Adipocyte (in vitro differentiated cells): ENCODE data around the gene KCNQ1.

ENCODE experiments used
- DNase-seq: peaks from one replicate; pipeline ENCODE4 v3.0.0-alpha.2; 2015; ENCODE audit warnings: low read depth
- H3K27me3 ChIP-seq: replicated peaks from 2 replicates; pipeline ENCODE4 v1.7.0; 2013; ENCODE audit warnings: mild to moderate bottlenecking, low read length, moderate library complexity; ENCODE audit not compliant: control insufficient read depth, insufficient read depth
- H3K36me3 ChIP-seq: 2 replicates; pipeline ENCODE4 v1.7.0; 2013; ENCODE audit warnings: low read length, mild to moderate bottlenecking, moderate library complexity; ENCODE audit not compliant: control insufficient read depth, insufficient read depth, severe bottlenecking
- H3K4me1 ChIP-seq: 2 replicates; pipeline ENCODE4 v1.7.0; 2013; ENCODE audit warnings: mild to moderate bottlenecking, low read length, moderate library complexity; ENCODE audit not compliant: control insufficient read depth, insufficient read depth
- H3K4me3 ChIP-seq: 2 replicates; pipeline ENCODE4 v1.7.0; 2013; ENCODE audit warnings: mild to moderate bottlenecking, low read length, moderate library complexity
- H3K9ac ChIP-seq: 2 replicates; pipeline ENCODE4 v1.7.0; 2013; ENCODE audit warnings: mild to moderate bottlenecking, low read length, moderate library complexity
- H3K9me3 ChIP-seq: 2 replicates; pipeline ENCODE4 v1.7.0; 2013; ENCODE audit warnings: mild to moderate bottlenecking, low read length, moderate library complexity; ENCODE audit not compliant: control insufficient read depth

Gene KCNQ1

GRCh38 chr11:2647167-2647566 lies 202.4 kb downstream of the KCNQ1 start:
- Histone ChIP-seq H3K9me3 (peaks cover 100% of the 10 kb centered on the region), H3K27me3 (no peaks in the 10 kb centered on the region), H3K4me3 (peak overlapping the region; percentile 18), H3K4me1 (no peaks in the 10 kb centered on the region), H3K9ac (no peak overlapping the region), H3K36me3 (no peaks in the 10 kb centered on the region)
- DNase-seq: no peak

DNA sequence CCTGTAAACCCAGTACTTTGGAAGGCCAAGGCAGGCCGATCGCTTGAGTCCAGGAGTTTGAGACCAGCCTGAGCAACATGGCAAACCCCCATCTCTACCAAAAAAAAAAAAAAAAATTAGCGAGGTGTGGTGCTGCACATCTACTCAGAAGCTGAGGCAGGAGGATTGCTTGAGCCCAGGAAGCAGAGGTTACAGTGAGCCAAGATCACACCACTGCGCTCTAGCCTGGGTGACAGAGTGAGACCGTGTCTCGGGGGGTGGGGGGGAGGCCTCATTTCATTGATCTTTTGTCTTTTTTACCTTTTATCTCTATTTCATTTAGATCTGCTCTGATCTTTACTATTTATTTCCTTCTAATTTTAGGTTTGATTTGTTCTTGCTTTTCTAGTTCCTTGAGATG lies 203.1 kb downstream of the KCNQ1 start:
- Histone ChIP-seq H3K4me3 (peak overlapping the region; percentile 25), H3K4me1 (no peaks in the 10 kb centered on the region), H3K9ac (no peak overlapping the region), H3K9me3 (peaks cover 100% of the 10 kb centered on the region), H3K36me3 (no peaks in the 10 kb centered on the region), H3K27me3 (no peaks in the 10 kb centered on the region)
- no peak for DNase-seq

DNA sequence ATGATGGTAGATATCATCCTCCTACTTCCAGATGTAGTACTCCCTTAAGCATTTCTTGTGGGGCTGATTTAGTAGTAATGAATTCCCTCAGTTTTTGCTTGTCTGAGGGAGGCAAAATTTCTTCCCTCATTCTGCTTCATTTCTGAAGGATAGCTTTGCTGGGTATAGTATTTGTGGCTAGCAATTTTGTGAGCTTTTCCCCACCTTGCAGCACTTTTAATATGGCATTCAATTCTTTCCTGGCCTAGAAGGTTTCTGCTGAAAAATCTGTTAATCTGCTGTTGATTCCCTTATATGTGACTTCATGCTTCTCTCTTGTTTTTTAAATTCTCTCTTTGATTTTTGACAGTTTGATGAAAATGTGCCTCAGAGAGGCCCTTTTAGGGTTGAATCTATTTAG lies 204.6 kb downstream of the KCNQ1 start:
- DNase-seq: no peak
- Histone ChIP-seq H3K36me3 (no peaks in the 10 kb centered on the region), H3K9ac (no peak overlapping the region), H3K4me3 (peak overlapping the region; percentile 49), H3K9me3 (peaks cover 97% of the 10 kb centered on the region), H3K27me3 (no peaks in the 10 kb centered on the region), H3K4me1 (no peaks in the 10 kb centered on the region)

GRCh38 chr11:2649848-2650247 lies 205.0 kb downstream of the KCNQ1 start:
- Histone ChIP-seq H3K4me3 (peak overlapping the region; percentile 49), H3K27me3 (no peaks in the 10 kb centered on the region), H3K9me3 (peaks cover 95% of the 10 kb centered on the region)

DNA sequence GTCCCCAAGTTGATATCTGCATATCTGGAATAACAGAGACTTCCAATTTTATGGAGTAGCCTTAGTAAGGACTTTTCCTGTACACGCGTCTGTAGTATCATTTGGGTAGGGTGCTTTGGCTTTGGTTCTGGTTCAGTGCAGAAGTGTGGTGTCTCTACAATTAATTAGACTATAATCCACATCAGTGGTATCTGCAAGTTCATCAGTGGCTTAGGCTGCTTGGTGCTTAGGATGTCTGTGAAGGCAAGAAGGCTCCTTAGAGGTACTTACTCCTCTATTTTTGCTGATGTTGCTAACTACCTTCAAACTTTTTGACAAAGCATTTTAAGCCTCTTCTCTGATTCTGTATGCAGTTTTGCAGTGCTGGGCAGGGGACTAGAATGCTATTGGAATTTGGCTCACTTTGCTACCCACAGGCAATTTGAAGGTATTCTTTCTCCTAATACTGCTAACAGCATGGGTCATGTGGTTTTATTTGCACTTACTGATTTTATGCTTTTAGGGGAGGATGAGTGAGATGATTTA lies 205.6 kb downstream of the KCNQ1 start:
- H3K9ac ChIP-seq: no peak overlapping the region
- no peaks in the 10 kb centered on the region for H3K4me1 ChIP-seq
- H3K9me3 ChIP-seq: peaks cover 93% of the 10 kb centered on the region
- peak overlapping the region; percentile 42 for H3K4me3 ChIP-seq
- no peaks in the 10 kb centered on the region for H3K36me3 ChIP-seq
- no peaks in the 10 kb centered on the region for H3K27me3 ChIP-seq
- no peak for DNase-seq

More at GRCh38 chr11:2649848-2650247, 205.0 kb downstream of the KCNQ1 start:
- no peaks in the 10 kb centered on the region for H3K36me3 ChIP-seq
- no peak for DNase-seq
- H3K9ac ChIP-seq: no peak overlapping the region
- no peaks in the 10 kb centered on the region for H3K4me1 ChIP-seq

GRCh38 chr11:2651054-2651617 lies 206.3 kb downstream of the KCNQ1 start:
- Histone ChIP-seq H3K4me3 (peak overlapping the region; percentile 9), H3K9me3 (peaks cover 86% of the 10 kb centered on the region)

GRCh38 chr11:2651826-2652271 lies 207.0 kb downstream of the KCNQ1 start:
- Histone ChIP-seq H3K4me1 (no peaks in the 10 kb centered on the region), H3K9ac (no peak overlapping the region), H3K9me3 (peaks cover 86% of the 10 kb centered on the region), H3K36me3 (no peaks in the 10 kb centered on the region), H3K27me3 (no peaks in the 10 kb centered on the region), H3K4me3 (peak overlapping the region; percentile 9)
- no peak for DNase-seq

More at GRCh38 chr11:2651054-2651617, 206.3 kb downstream of the KCNQ1 start:
- no peak overlapping the region for H3K9ac ChIP-seq
- H3K36me3 ChIP-seq: no peaks in the 10 kb centered on the region
- H3K27me3 ChIP-seq: no peaks in the 10 kb centered on the region
- no peaks in the 10 kb centered on the region for H3K4me1 ChIP-seq
- DNase-seq: no peak

DNA sequence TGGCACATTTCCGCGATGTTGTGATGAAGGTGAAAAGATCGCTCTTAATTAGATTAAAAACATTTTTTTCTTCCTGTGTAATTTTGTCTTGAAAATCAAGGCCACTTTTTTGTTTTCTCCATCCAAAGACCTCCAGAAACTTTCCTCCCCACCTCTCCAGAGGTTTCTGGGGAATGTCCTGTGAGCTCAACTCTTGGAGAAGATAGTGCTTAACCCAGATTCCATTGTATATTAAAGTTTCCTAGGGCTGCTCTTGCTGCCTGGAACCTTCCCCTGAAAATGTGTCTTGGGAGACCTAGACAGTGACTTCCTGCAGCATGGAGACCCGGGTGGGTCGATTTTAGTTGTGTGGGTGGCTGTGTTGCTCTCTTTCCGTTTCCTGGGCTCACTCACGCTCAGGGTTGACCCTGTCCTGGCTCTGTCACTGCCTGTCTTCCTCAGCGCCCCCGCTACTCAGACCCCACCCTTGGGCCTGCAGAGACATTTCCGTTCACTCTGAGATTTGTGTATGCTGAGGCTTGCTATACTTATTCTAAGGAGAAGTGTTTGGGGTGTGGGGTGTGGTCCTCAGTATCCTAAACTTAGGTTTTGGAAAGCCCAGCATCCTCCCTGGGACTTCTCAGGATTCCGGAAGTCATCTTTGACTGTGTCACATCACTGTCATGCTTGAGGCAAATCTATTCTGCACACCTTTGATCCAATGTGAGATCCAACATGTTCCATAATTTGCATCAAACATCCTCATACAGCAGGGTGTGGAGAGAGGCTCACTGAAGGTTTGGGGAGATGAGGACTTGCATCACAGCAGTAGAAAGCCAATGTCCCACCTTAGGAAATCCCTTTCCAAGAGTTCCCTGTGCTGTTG lies 207.8 kb downstream of the KCNQ1 start:
- peaks cover 86% of the 10 kb centered on the region for H3K9me3 ChIP-seq
- no peak overlapping the region for H3K4me3 ChIP-seq

DNA sequence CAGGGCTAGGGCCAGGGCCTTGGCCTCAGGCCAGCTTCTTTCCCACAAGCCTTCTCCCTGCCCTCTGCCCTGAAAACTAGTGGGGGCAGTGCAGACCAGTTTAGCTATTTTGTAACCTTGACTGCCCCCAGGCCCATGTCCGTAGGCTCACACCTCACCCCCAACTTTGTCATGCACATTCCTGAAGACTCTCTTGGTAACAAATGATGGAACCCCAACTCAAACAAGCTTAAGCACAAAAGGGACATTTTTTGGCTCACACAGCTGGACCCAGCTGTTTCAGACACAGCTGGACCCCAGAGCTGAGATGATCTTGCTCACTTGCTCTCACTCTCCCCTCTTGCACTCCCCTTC lies 208.4 kb downstream of the KCNQ1 start:
- Histone ChIP-seq H3K36me3 (no peaks in the 10 kb centered on the region), H3K4me3 (no peak overlapping the region), H3K9me3 (peaks cover 86% of the 10 kb centered on the region), H3K4me1 (no peaks in the 10 kb centered on the region), H3K9ac (no peak overlapping the region), H3K27me3 (no peaks in the 10 kb centered on the region)
- DNase-seq: no peak

More for the DNA sequence above, 207.8 kb downstream of the KCNQ1 start:
- DNase-seq: no peak
- Histone ChIP-seq H3K4me1 (no peaks in the 10 kb centered on the region), H3K27me3 (no peaks in the 10 kb centered on the region), H3K36me3 (no peaks in the 10 kb centered on the region), H3K9ac (no peak overlapping the region)

GRCh38 chr11:2653930-2654739 lies 209.3 kb downstream of the KCNQ1 start:
- H3K36me3 ChIP-seq: no peaks in the 10 kb centered on the region
- H3K9ac ChIP-seq: no peak overlapping the region
- no peaks in the 10 kb centered on the region for H3K4me1 ChIP-seq
- no peak overlapping the region for H3K4me3 ChIP-seq
- no peak for DNase-seq
- no peaks in the 10 kb centered on the region for H3K27me3 ChIP-seq
- H3K9me3 ChIP-seq: peaks cover 86% of the 10 kb centered on the region
